Lower leg skin (tissue), 4 donors: ENCODE results near the gene RMND1. TPM values are rescaled to one million over a fixed set of nuclear protein-coding genes. Genes with fewer than 3 reads are reported as not detected.

Experiments
- DNase-seq, 2 donors: peaks; one replicate each; pipeline ENCODE4 v3.0.0-alpha.2; 2019; ENCODE audit warnings: low spot score in 2 of 2
- H3K4me3 ChIP-seq: fragments of 200-600 bp; sonication (generic); 2 replicates; pipeline ENCODE4 v1.5.1; 2017; ENCODE audit warnings: mild to moderate bottlenecking, low read depth; ENCODE audit not compliant: poor library complexity, severe bottlenecking
- POLR2A ChIP-seq, 2 donors: fragments of 450-650 bp; IDR thresholded peaks; one replicate each; pipeline ENCODE4 v1.6.1; 2016 to 2017; ENCODE audit warnings: antibody characterized with exemption in 2 of 2, mild to moderate bottlenecking in 1 of 2, moderate library complexity in 1 of 2
- WGBS, 2 donors: methylation state at CpG; one replicate each; pipeline ENCODE4 v1.1.5; 2018; 5-methylcytosine and 5-hydroxymethylcytosine counted together
- intact Hi-C: fragments of 100-400 bp; cut with DNase I; formaldehyde crosslinking; loops from one replicate; pipeline ENCODE4 v1.15.0; 2023; ENCODE audit warnings: low total_unique reads
- total RNA-seq, 4 donors: library from RNA; depleted of rRNA; stranded (reverse); fragments of >200 nt; gene quantifications; one replicate each; pipeline ENCODE4 v1.1.0, GENCODE V29; 2016
- TF ChIP-seq, protein P1 (sequence below), 3 donors: fragments of 450-650 bp; IDR thresholded peaks; one replicate each; pipeline ENCODE4 v1.5.1; 2016; ENCODE audit warnings: antibody characterized with exemption in 3 of 3, mild to moderate bottlenecking in 3 of 3, moderate library complexity in 2 of 3

RMND1 gene
- total RNA-seq, 4 donors from 2014 or later = 11.7 to 21.7 (median 16.6) TPM

DNA sequence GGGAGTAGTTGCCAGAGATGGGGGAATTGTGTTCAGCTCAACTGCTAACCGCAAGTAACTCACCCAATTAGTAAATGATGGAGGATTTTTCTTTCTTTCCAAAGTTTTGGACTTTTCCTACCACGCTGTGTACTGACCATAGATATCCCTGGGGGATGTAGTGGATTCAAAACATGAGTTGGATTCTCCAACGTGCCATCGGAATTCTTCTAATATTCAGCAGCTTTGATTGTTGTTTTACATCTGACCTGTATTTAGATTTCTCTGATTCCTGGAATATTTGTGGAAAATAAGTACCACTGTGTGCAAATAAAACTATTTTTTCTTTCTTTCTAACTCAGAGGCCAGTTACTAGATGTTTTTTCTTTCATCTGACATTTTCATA, 43.0 kb upstream of the RMND1 start:
- TF ChIP-seq POLR2A (IDR thresholded peaks at IDR 0.05) = no peak
- TF ChIP-seq, protein P1, sequence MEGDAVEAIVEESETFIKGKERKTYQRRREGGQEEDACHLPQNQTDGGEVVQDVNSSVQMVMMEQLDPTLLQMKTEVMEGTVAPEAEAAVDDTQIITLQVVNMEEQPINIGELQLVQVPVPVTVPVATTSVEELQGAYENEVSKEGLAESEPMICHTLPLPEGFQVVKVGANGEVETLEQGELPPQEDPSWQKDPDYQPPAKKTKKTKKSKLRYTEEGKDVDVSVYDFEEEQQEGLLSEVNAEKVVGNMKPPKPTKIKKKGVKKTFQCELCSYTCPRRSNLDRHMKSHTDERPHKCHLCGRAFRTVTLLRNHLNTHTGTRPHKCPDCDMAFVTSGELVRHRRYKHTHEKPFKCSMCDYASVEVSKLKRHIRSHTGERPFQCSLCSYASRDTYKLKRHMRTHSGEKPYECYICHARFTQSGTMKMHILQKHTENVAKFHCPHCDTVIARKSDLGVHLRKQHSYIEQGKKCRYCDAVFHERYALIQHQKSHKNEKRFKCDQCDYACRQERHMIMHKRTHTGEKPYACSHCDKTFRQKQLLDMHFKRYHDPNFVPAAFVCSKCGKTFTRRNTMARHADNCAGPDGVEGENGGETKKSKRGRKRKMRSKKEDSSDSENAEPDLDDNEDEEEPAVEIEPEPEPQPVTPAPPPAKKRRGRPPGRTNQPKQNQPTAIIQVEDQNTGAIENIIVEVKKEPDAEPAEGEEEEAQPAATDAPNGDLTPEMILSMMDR (IDR thresholded peaks at IDR 0.05) = no peak
- 5 to 11% methylated on average over 4 of the region's 4 CpGs for WGBS, 2 donors
- peak overlapping the region; percentile 73 for H3K4me3 ChIP-seq
- intact Hi-C loops = no loop called here
- DNase-seq = no peak

DNA sequence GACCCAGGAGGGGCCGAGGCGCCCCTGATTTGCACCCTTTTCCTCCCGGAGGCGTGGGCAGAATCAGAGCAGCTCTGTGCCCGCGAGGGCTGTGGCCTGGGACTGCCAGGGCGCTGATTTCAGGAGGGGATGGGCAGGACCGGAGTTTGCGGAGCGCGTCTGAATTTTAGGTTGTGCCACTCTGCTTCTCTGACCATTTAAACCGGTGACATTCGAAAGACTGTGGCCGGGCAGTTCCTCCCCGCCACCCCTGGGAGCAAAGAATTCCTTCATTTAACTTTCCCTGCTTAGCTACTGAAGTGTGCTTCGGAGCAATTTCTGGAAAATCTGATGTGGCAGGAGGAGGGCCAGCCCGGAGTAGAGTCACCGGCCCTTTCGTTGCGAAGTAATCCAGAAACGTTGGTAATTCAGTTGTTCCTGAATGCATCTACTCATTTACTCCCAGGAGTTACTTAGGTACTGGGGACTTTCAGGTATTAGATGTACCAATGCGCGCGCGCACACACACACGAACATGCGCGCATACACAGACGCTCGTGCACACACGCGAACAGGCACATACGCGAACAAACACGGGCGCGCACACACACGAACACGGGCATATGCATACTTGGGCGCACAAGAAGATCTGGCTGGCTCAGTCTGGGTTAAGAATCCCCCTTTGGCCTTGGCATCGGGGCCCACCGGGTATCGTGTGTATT, 42.5 kb upstream of the RMND1 start:
- peak overlapping the region; percentile 73 for H3K4me3 ChIP-seq
- no peak for TF ChIP-seq POLR2A (IDR thresholded peaks at IDR 0.05)
- TF ChIP-seq, protein P1 (IDR thresholded peaks at IDR 0.05) = no peak
- peak in 1 of 2 donors; percentile 28 for DNase-seq
- intact Hi-C loops = no loop called here
- 0 to 1% methylated on average over 28 to 42 of the region's 43 CpGs for WGBS, 2 donors

DNA sequence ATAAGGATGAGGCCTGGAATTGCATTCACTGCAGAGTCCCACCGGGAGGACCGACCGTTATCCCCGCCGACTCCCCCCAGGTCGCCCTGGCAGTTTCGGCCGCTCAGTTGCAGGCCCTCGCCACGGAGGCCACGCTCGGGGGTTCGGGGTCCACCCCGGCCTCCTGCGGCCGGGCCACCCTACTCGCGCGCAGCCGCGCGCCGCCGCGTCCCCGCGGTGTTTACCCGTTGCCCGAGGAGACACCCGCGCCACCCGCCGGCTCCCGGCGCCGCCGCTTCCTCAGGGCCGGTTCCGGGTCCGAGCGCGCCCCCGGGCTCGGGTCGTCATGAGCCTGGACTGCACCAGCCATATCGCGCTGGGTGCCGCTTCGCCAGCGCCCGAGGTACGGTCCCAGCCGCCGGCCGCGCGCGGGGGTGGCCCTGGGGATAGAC, 41.9 kb upstream of the RMND1 start, which contains the start of gene CCDC170:
Gene CCDC170 (plus strand): TSS at position 214 of the 431 bp plus-strand sequence. CDS start 112 bp downstream, at position 326.
- H3K4me3 ChIP-seq = peak within 1 kb of the TSS; percentile 73
- intact Hi-C loops = no loop called here
- DNase-seq = peak in 1 of 2 donors; percentile 87
- TF ChIP-seq POLR2A (IDR thresholded peaks at IDR 0.05) = no peak
- TF ChIP-seq, protein P1 (IDR thresholded peaks at IDR 0.05) = no peak
- whole genome bisulfite sequencing, 2 donors = 0 to 1% methylated on average over 26 to 54 of the region's 58 CpGs

DNA sequence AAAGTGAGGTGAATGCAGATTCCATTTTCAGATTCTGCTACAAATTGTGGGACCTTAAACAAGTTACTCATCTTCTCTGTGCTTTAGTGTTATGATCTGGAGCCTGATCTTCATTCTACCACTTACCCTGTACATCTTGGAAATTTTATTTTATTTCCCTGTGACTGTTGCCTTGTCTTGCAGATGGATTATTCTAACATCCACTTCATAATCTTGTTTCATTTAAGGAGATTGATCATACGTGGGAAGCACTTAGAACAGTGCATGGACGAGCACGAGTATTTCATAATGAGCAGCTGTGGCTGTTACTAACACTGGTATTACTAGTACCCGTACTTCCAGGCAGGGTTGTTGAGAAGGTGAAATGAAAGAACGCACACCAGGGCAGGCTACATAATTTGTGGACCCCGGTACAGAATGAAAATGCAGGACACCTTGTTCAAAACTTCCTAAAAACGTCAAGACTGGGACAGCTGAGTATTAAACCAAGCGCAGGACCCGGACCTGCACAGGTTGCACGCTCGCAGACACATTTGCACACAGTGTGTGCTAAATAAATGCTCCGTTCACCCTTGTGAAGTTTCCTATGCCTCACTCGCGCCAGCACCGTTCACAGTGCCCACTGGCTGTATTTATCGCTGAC, 41.4 kb upstream of the RMND1 start:
- no peak for TF ChIP-seq POLR2A (IDR thresholded peaks at IDR 0.05)
- TF ChIP-seq, protein P1 (IDR thresholded peaks at IDR 0.05) = no peak
- no peak for DNase-seq
- intact Hi-C loops = no loop called here
- 29 to 34% methylated on average over 16 of the region's 16 CpGs for WGBS, 2 donors
- peak overlapping the region; percentile 73 for H3K4me3 ChIP-seq

DNA sequence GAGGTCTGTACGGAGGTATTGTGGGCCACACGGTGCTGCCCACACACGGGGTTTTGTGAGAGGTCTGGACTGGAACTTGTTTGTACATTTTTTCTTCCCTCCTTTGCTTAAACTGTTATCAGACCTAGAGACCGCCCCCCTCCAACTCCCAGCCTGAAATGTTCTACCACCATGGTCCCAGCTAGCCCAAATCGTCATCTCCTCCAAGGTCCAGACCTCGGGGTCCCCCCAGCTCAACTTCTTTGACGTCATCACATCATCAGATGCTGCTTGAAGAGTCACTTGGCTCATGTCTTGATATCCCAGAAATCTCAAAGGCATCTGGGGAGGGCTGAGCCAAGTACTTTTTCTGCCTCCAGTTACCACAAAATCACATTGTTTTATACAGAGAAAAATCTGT, 39.1 kb upstream of the RMND1 start:
- intact Hi-C loops = no loop called here
- 77 to 82% methylated on average over 7 of the region's 7 CpGs for WGBS, 2 donors
- no peak for DNase-seq
- H3K4me3 ChIP-seq = no peak overlapping the region
- TF ChIP-seq, protein P1 (IDR thresholded peaks at IDR 0.05) = no peak
- TF ChIP-seq POLR2A (IDR thresholded peaks at IDR 0.05) = no peak
